ENCODE data around the gene FOXD4L6.
"Not testable (repeated sequence)": the region's sequence is repeated elsewhere in the genome, so short reads cannot be mapped to it uniquely, and the experiment has no call there.

DNA sequence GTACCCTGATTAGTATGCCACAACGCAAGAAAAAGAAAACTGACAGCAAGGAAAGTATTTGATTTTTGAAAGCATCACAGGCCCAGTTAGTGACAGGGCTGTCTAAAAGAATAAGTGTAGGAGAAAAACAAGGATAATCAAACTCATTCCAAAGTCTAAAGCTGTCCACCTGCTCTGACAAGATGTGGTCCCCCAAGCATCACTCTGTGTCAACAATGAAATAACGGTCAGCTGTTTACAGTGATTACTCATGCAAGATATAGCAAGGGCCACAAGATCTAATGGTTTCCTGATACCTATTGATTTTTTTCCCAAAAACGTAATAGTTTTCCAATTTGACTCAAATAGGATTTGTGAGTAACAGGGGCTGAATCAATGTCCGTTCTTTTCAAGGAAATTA lies 46.5 kb upstream of the FOXD4L6 start:
- TF ChIP-seq, protein P1, sequence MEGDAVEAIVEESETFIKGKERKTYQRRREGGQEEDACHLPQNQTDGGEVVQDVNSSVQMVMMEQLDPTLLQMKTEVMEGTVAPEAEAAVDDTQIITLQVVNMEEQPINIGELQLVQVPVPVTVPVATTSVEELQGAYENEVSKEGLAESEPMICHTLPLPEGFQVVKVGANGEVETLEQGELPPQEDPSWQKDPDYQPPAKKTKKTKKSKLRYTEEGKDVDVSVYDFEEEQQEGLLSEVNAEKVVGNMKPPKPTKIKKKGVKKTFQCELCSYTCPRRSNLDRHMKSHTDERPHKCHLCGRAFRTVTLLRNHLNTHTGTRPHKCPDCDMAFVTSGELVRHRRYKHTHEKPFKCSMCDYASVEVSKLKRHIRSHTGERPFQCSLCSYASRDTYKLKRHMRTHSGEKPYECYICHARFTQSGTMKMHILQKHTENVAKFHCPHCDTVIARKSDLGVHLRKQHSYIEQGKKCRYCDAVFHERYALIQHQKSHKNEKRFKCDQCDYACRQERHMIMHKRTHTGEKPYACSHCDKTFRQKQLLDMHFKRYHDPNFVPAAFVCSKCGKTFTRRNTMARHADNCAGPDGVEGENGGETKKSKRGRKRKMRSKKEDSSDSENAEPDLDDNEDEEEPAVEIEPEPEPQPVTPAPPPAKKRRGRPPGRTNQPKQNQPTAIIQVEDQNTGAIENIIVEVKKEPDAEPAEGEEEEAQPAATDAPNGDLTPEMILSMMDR (IDR thresholded peaks at IDR 0.05), result not testable (repeated sequence)
- not testable (repeated sequence) for TF ChIP-seq POLR2A (IDR thresholded peaks at IDR 0.05)
